Measurements from ENCODE around the gene NIBAN1.

The NIBAN1 gene

GRCh38 chr1:184952428-184952827 lies 21.9 kb downstream of the NIBAN1 start:
- no peak overlapping the region for H3K4me3 ChIP-seq (ENCODE audit: low read depth, low read length)
- H3K27ac ChIP-seq = no peak overlapping the region

GRCh38 chr1:184951788-184952187 lies 22.5 kb downstream of the NIBAN1 start:
- DNase-seq = no peak
- TF ChIP-seq CTCF (IDR thresholded peaks at IDR 0.05; ENCODE audit: low read depth, low read length, missing control alignments) = no peak
- in situ Hi-C loops (cut with HindIII; ENCODE audit: low pct_ligation_motif_present, low sequenced_read_pairs) = loop anchor here (25.0 kb wide), 1 partner anchor 139 kb away; no protein-coding TSS in a partner anchor

More at GRCh38 chr1:184952428-184952827, 21.9 kb downstream of the NIBAN1 start:
- no peaks in the 10 kb centered on the region for H3K36me3 ChIP-seq (replicated peaks)
- in situ Hi-C loops (cut with HindIII; ENCODE audit: low pct_ligation_motif_present, low sequenced_read_pairs) = loop anchor here (25.0 kb wide), 1 partner anchor 140 kb away; no protein-coding TSS in a partner anchor
- no peak for DNase-seq
- no peaks in the 10 kb centered on the region for H3K27me3 ChIP-seq (replicated peaks)
- TF ChIP-seq CTCF (IDR thresholded peaks at IDR 0.05; ENCODE audit: low read depth, low read length, missing control alignments) = no peak

GRCh38 chr1:184950906-184951305 lies 23.4 kb downstream of the NIBAN1 start:
- H3K36me3 ChIP-seq (replicated peaks) = no peaks in the 10 kb centered on the region
- no peak overlapping the region for H3K4me3 ChIP-seq (ENCODE audit: low read depth, low read length)
- in situ Hi-C loops (cut with HindIII; ENCODE audit: low pct_ligation_motif_present, low sequenced_read_pairs) = loop anchor here (25.0 kb wide), 1 partner anchor 139 kb away; no protein-coding TSS in a partner anchor
- TF ChIP-seq CTCF (IDR thresholded peaks at IDR 0.05; ENCODE audit: low read depth, low read length, missing control alignments) = no peak
- H3K27me3 ChIP-seq (replicated peaks) = no peaks in the 10 kb centered on the region
- no peak overlapping the region for H3K27ac ChIP-seq
- no peak for DNase-seq

More at GRCh38 chr1:184951788-184952187, 22.5 kb downstream of the NIBAN1 start:
- Histone ChIP-seq H3K4me3 (ENCODE audit: low read depth, low read length) (no peak overlapping the region), H3K36me3 (replicated peaks) (no peaks in the 10 kb centered on the region), H3K27ac (no peak overlapping the region), H3K27me3 (replicated peaks) (no peaks in the 10 kb centered on the region)

GRCh38 chr1:184950227-184950626 lies 24.1 kb downstream of the NIBAN1 start:
- no peak overlapping the region for H3K27ac ChIP-seq
- H3K4me3 ChIP-seq (ENCODE audit: low read depth, low read length) = no peak overlapping the region
- DNase-seq = no peak
- in situ Hi-C loops (cut with HindIII; ENCODE audit: low pct_ligation_motif_present, low sequenced_read_pairs) = loop anchor here (25.0 kb wide), 1 partner anchor 138 kb away; no protein-coding TSS in a partner anchor
- H3K36me3 ChIP-seq (replicated peaks) = no peaks in the 10 kb centered on the region
- no peak for TF ChIP-seq CTCF (IDR thresholded peaks at IDR 0.05; ENCODE audit: low read depth, low read length, missing control alignments)
- no peaks in the 10 kb centered on the region for H3K27me3 ChIP-seq (replicated peaks)

GRCh38 chr1:184947497-184948256 lies 26.6 kb downstream of the NIBAN1 start:
- Histone ChIP-seq H3K4me3 (ENCODE audit: low read depth, low read length) (no peak overlapping the region), H3K27ac (no peak overlapping the region), H3K36me3 (replicated peaks) (no peaks in the 10 kb centered on the region), H3K27me3 (replicated peaks) (no peaks in the 10 kb centered on the region)
- TF ChIP-seq CTCF (IDR thresholded peaks at IDR 0.05; ENCODE audit: low read depth, low read length, missing control alignments) = no peak
- DNase-seq = no peak
- in situ Hi-C loops (cut with HindIII; ENCODE audit: low pct_ligation_motif_present, low sequenced_read_pairs) = no loop called here

Data from brain microvascular endothelial cell (primary cell).